Naive thymus-derived CD4-positive, alpha-beta T cell (primary cell): Measurements from ENCODE around the gene ARAF. TPM values are rescaled to one million over a fixed set of nuclear protein-coding genes. Genes with fewer than 3 reads are reported as not detected.

Experiments used
- ATAC-seq: fragments of 150-1000 bp; cut with Tn5 transposase; 2 replicates; pipeline ENCODE4 v1.10.0; 2021; ENCODE audit warnings: mild to moderate bottlenecking, moderate library complexity
- CTCF ChIA-PET: fragments of 350-600 bp; sonication (Branson Sonifier 250); formaldehyde crosslinking; loops from one replicate; lab custom pipeline; 2021; ENCODE audit warnings: antibody characterized with exemption; lab: Charles Lee
- POLR2A ChIA-PET: fragments of 350-600 bp; sonication (Branson Sonifier 250); formaldehyde crosslinking; loops from one replicate; lab custom pipeline; 2021; ENCODE audit warnings: antibody characterized with exemption, inconsistent platforms; lab: Charles Lee
- DNase-seq, 9 donors: peaks; one replicate each; pipeline versions ENCODE4 v3.0.0 to v3.0.0-alpha.2; 2020 to 2022; ENCODE audit warnings: mixed read lengths in 1 of 9
- H3K27ac ChIP-seq: one replicate; pipeline ENCODE4 v1.7.0; 2013; ENCODE audit warnings: mild to moderate bottlenecking, low read depth, low read length, moderate library complexity
- H3K27me3 ChIP-seq, 2 donors: one replicate each; pipeline ENCODE4 v1.7.0; 2013; ENCODE audit warnings: low read length in 2 of 2, mild to moderate bottlenecking in 2 of 2, moderate library complexity in 2 of 2; ENCODE audit not compliant: control insufficient read depth in 2 of 2, insufficient read depth in 2 of 2
- H3K36me3 ChIP-seq, 3 experiments: 1 replicate in 2 of 3; 2 replicates in 1 of 3; pipeline ENCODE4 v1.7.0; 2013; ENCODE audit warnings: low read length in 3 of 3, mild to moderate bottlenecking in 3 of 3, moderate library complexity in 1 of 3; ENCODE audit not compliant: insufficient read depth in 3 of 3, control insufficient read depth in 2 of 3
- H3K4me1 ChIP-seq, 2 donors: one replicate each; pipeline ENCODE4 v1.7.0; 2013; ENCODE audit warnings: low read length in 2 of 2, mild to moderate bottlenecking in 2 of 2, moderate library complexity in 1 of 2; ENCODE audit not compliant: control insufficient read depth in 2 of 2, insufficient read depth in 2 of 2
- H3K4me3 ChIP-seq: 2 replicates; pipeline ENCODE4 v1.7.0; 2013; ENCODE audit warnings: mild to moderate bottlenecking, low read length
- H3K9me3 ChIP-seq, 3 experiments: 1 replicate in 2 of 3; 2 replicates in 1 of 3; pipeline ENCODE4 v1.7.0; 2013; ENCODE audit warnings: low read length in 3 of 3; ENCODE audit not compliant: control insufficient read depth in 2 of 3
- H3K27ac Mint-ChIP-seq, 9 donors: one replicate each; pipeline ENCODE4 v1.8.0; 2020 to 2022; ENCODE audit warnings: mixed read lengths in 9 of 9, mild to moderate bottlenecking in 8 of 9, moderate library complexity in 5 of 9, inconsistent platforms in 2 of 9
- H3K27me3 Mint-ChIP-seq, 5 donors: one replicate each; pipeline ENCODE4 v1.8.0; 2021 to 2022; ENCODE audit warnings: mixed read lengths in 5 of 5, mild to moderate bottlenecking in 1 of 5
- H3K36me3 Mint-ChIP-seq, 5 donors: one replicate each; pipeline ENCODE4 v1.8.0; 2020 to 2022; ENCODE audit warnings: mixed read lengths in 5 of 5, mild to moderate bottlenecking in 3 of 5, inconsistent platforms in 1 of 5
- H3K4me1 Mint-ChIP-seq, 7 donors: one replicate each; pipeline ENCODE4 v1.8.0; 2020 to 2022; ENCODE audit warnings: mixed read lengths in 7 of 7, mild to moderate bottlenecking in 3 of 7, inconsistent platforms in 1 of 7
- H3K4me3 Mint-ChIP-seq, 10 donors: one replicate each; pipeline ENCODE4 v1.8.0; 2020 to 2022; ENCODE audit warnings: mild to moderate bottlenecking in 10 of 10, mixed read lengths in 10 of 10, moderate library complexity in 6 of 10, inconsistent platforms in 2 of 10
- H3K9me3 Mint-ChIP-seq, 11 donors: one replicate each; pipeline ENCODE4 v1.8.0; 2020 to 2022; ENCODE audit warnings: mixed read lengths in 11 of 11, mild to moderate bottlenecking in 4 of 11, inconsistent platforms in 1 of 11, moderate library complexity in 1 of 11
- intact Hi-C, 2 donors: fragments of 100-400 bp; cut with micrococcal nuclease; formaldehyde crosslinking; loops; one replicate each; pipeline ENCODE4 v1.15.1; 2023
- polyA plus RNA-seq, 2 donors: library from polyadenylated mRNA; unstranded; fragments of 300-500 nt; fragmentation: Illumina TruSeq; gene quantifications; one replicate each; pipeline ENCODE4 v1.2.3, GENCODE V29; 2021
- total RNA-seq, 6 experiments: library from RNA in 5 of 6; stranded (reverse) in 5 of 6; gene quantifications; 1 replicate in 5 of 6; 2 replicates in 1 of 6; pipeline ENCODE4 v1.2.3 and lab custom pipeline; 2021 to 2026

The ARAF gene
- total and polyA plus RNA-seq, 7 experiments from 2014 or later, result 74.7 to 130 (median 106) TPM

DNA sequence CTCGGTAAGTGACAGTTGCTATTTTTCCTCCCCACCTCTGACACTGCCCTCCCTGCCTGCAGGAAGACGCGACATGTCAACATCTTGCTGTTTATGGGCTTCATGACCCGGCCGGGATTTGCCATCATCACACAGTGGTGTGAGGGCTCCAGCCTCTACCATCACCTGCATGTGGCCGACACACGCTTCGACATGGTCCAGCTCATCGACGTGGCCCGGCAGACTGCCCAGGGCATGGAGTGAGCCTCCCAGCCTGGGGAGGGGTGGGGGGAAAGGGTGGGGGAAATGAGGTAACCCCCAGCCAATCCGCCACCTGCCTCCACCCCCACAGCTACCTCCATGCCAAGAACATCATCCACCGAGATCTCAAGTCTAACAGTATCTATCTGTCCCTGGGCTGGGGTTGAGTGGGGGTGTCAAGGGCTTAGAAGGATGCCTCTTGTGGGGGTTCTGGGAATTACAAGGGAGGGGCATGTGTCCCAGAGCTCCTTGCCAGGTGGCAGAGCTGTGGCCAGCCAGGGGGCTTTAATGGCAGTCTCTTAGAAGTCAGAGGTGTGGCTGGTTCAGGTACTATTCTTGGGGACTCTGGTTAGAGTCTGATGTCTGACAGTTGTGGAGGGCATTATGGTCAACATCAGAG is 7.8 kb downstream of the ARAF start:
- H3K4me1 ChIP-seq, result peaks cover 0 to 10% of the 10 kb centered on the region in 2 donors
- H3K4me1 Mint-ChIP-seq, result peaks cover 7 to 31% (median 22%) of the 10 kb centered on the region in 7 donors
- no peaks in the 10 kb centered on the region for H3K9me3 ChIP-seq
- peak overlapping the region in 1 of 9 donors; percentile 5 for H3K27ac Mint-ChIP-seq
- no peak overlapping the region for H3K27ac ChIP-seq
- ATAC-seq (peak; percentile 73), DNase-seq (peak in 6 of 9 donors; percentile 17 to 50 (median 38))
- ChIA-PET CTCF (interaction anchor here (0.5 to 1.6 kb wide), 4 partner anchors 60 to 193 kb away, joined by 3 to 4 read pairs (median 4); no protein-coding TSS in a partner anchor), POLR2A (interaction anchor here (1.5 kb wide), 1 partner anchor 13 kb away, joined by 4 read pairs; no protein-coding TSS in a partner anchor)
- H3K36me3 Mint-ChIP-seq, result peaks cover 0 to 44% (median 21%) of the 10 kb centered on the region in 5 donors
- H3K4me3 ChIP-seq, result no peak overlapping the region
- H3K4me3 Mint-ChIP-seq, result no peak overlapping the region
- no peaks in the 10 kb centered on the region for H3K27me3 ChIP-seq
- peaks cover 0 to 2% (median 0%) of the 10 kb centered on the region in 11 donors for H3K9me3 Mint-ChIP-seq
- peaks cover 8 to 70% (median 37%) of the 10 kb centered on the region in 3 experiments for H3K36me3 ChIP-seq
- intact Hi-C loops, result loop anchor here in 1 of 2 donors (1.0 kb wide), 1 partner anchor 14 kb away; the partner anchor contains the start of gene TIMP1
- peaks cover 0 to 4% (median 0%) of the 10 kb centered on the region in 5 donors for H3K27me3 Mint-ChIP-seq

DNA sequence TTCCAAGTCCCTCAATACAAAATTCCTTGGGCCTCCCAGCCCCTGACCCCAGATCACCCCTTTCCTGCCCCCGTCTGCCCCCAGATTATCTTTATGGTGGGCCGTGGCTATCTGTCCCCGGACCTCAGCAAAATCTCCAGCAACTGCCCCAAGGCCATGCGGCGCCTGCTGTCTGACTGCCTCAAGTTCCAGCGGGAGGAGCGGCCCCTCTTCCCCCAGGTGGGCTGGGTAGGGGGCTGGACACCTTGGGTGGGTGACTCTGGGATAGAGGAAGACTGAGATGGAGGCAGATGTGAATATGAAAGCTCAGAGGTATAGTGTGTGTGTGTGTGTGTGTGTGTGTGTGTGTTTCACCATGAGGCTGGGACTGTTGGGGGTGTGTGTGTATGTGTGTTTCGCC is 9.8 kb downstream of the ARAF start:
- Mint-ChIP-seq H3K27me3 (peaks cover 0 to 4% (median 0%) of the 10 kb centered on the region in 5 donors), H3K9me3 (peaks cover 0 to 2% (median 0%) of the 10 kb centered on the region in 11 donors), H3K4me1 (peaks cover 7 to 18% (median 16%) of the 10 kb centered on the region in 7 donors), H3K4me3 (no peak overlapping the region), H3K36me3 (peaks cover 0 to 38% (median 16%) of the 10 kb centered on the region in 5 donors), H3K27ac (no peak overlapping the region)
- Histone ChIP-seq H3K27me3 (no peaks in the 10 kb centered on the region), H3K27ac (no peak overlapping the region), H3K36me3 (peaks cover 0 to 55% (median 31%) of the 10 kb centered on the region in 3 experiments), H3K4me3 (no peak overlapping the region), H3K9me3 (no peaks in the 10 kb centered on the region), H3K4me1 (peaks cover 0 to 9% of the 10 kb centered on the region in 2 donors)
- ChIA-PET CTCF (no interaction called here), POLR2A (interaction anchor here (0.5 kb wide), 1 partner anchor 11 kb away, joined by 3 read pairs; no protein-coding TSS in a partner anchor)
- no peak for DNase-seq
- intact Hi-C loops, result no loop called here
- no peak for ATAC-seq

DNA sequence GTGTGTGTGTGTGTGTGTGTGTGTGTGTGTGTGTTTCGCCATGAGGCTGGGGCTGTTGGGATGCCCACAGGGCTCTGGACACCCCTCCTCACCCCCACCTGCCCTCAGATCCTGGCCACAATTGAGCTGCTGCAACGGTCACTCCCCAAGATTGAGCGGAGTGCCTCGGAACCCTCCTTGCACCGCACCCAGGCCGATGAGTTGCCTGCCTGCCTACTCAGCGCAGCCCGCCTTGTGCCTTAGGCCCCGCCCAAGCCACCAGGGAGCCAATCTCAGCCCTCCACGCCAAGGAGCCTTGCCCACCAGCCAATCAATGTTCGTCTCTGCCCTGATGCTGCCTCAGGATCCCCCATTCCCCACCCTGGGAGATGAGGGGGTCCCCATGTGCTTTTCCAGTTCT is 10.2 kb downstream of the ARAF start:
- H3K4me3 Mint-ChIP-seq, result no peak overlapping the region
- ATAC-seq, result no peak
- peaks cover 0 to 54% (median 30%) of the 10 kb centered on the region in 3 experiments for H3K36me3 ChIP-seq
- peaks cover 0 to 35% (median 16%) of the 10 kb centered on the region in 5 donors for H3K36me3 Mint-ChIP-seq
- POLR2A ChIA-PET, result no interaction called here
- peaks cover 0 to 2% (median 0%) of the 10 kb centered on the region in 11 donors for H3K9me3 Mint-ChIP-seq
- H3K27ac ChIP-seq, result no peak overlapping the region
- DNase-seq, result no peak
- no peaks in the 10 kb centered on the region for H3K27me3 ChIP-seq
- no peak overlapping the region for H3K27ac Mint-ChIP-seq
- intact Hi-C loops, result no loop called here
- H3K4me3 ChIP-seq, result no peak overlapping the region
- CTCF ChIA-PET, result no interaction called here
- H3K4me1 ChIP-seq, result peaks cover 0 to 9% of the 10 kb centered on the region in 2 donors
- peaks cover 0 to 4% (median 0%) of the 10 kb centered on the region in 5 donors for H3K27me3 Mint-ChIP-seq
- no peaks in the 10 kb centered on the region for H3K9me3 ChIP-seq
- peaks cover 7 to 18% (median 13%) of the 10 kb centered on the region in 7 donors for H3K4me1 Mint-ChIP-seq

DNA sequence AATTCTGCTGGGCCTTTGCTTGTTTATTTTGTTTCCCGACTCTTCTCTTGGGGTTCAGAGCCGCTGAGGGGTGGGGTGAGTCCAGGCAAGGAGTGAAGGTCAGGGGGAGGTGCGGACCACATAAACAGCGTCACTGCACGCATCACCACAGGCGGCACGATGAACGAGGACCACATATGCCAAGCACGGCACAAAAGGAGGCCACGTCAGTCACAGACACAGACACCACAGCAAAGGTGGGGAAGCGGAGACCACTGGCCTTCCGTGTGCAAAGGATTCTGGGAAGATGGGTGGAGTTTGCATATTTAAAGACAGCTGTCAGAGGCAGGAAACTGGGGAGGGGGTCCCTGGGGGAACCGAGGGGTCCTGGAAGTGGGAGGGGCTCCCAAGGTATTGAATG is 10.9 kb downstream of the ARAF start:
- Histone ChIP-seq H3K9me3 (no peaks in the 10 kb centered on the region), H3K36me3 (peaks cover 0 to 47% (median 23%) of the 10 kb centered on the region in 3 experiments), H3K27ac (no peak overlapping the region), H3K27me3 (no peaks in the 10 kb centered on the region), H3K4me3 (no peak overlapping the region), H3K4me1 (peaks cover 0 to 9% of the 10 kb centered on the region in 2 donors)
- H3K4me1 Mint-ChIP-seq, result peaks cover 7 to 18% (median 12%) of the 10 kb centered on the region in 7 donors
- H3K9me3 Mint-ChIP-seq, result peaks cover 0 to 2% (median 0%) of the 10 kb centered on the region in 11 donors
- ChIA-PET CTCF (no interaction called here), POLR2A (no interaction called here)
- peaks cover 0 to 4% (median 0%) of the 10 kb centered on the region in 5 donors for H3K27me3 Mint-ChIP-seq
- intact Hi-C loops, result no loop called here
- ATAC-seq, result no peak
- H3K36me3 Mint-ChIP-seq, result peaks cover 0 to 34% (median 16%) of the 10 kb centered on the region in 5 donors
- no peak overlapping the region for H3K4me3 Mint-ChIP-seq
- peak overlapping the region in 1 of 9 donors; percentile 52 for H3K27ac Mint-ChIP-seq
- DNase-seq, result no peak

DNA sequence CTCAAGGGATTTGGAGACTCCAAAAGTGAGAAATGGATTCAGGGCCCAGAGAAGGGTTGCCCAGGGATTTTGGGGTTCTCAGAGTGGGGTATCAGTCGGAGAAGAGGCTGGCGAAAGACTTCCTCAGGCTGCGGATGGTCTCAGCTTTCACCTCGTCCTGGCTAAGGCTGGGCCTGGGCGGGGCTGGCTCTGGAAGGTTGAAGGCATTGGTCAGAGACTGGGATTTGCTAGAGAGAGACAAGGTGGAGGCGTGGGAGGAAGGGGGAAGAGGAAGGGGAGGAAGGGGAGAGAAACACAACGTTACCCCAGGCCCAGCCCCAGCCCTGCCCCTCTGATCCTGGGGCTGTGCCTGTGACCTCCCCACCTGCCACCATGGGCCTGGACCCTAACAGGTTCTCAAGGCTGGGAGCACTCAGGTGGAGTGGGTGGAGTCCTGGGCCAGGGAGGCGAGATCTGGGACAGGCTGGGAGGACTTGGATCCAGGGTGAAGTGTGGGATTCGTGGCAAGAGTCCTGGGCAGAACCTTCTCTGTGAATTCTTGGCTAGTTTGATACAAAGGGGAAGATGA is 11.9 kb downstream of the ARAF start:
- Histone ChIP-seq H3K27ac (no peak overlapping the region), H3K9me3 (no peaks in the 10 kb centered on the region), H3K27me3 (no peaks in the 10 kb centered on the region), H3K4me1 (peaks cover 0 to 9% of the 10 kb centered on the region in 2 donors), H3K36me3 (peaks cover 0 to 37% (median 16%) of the 10 kb centered on the region in 3 experiments), H3K4me3 (no peak overlapping the region)
- Mint-ChIP-seq H3K9me3 (peaks cover 0 to 2% (median 0%) of the 10 kb centered on the region in 11 donors), H3K4me1 (peaks cover 7 to 14% (median 11%) of the 10 kb centered on the region in 7 donors), H3K27me3 (peaks cover 0 to 4% (median 0%) of the 10 kb centered on the region in 5 donors), H3K36me3 (peaks cover 0 to 29% (median 12%) of the 10 kb centered on the region in 5 donors), H3K4me3 (peak overlapping the region in 3 of 10 donors; percentile 25 to 65 (median 42)), H3K27ac (peak overlapping the region in 3 of 9 donors; percentile 52 to 67 (median 54))
- ATAC-seq, result no peak
- ChIA-PET POLR2A (no interaction called here), CTCF (no interaction called here)
- intact Hi-C loops, result no loop called here
- DNase-seq, result no peak

DNA sequence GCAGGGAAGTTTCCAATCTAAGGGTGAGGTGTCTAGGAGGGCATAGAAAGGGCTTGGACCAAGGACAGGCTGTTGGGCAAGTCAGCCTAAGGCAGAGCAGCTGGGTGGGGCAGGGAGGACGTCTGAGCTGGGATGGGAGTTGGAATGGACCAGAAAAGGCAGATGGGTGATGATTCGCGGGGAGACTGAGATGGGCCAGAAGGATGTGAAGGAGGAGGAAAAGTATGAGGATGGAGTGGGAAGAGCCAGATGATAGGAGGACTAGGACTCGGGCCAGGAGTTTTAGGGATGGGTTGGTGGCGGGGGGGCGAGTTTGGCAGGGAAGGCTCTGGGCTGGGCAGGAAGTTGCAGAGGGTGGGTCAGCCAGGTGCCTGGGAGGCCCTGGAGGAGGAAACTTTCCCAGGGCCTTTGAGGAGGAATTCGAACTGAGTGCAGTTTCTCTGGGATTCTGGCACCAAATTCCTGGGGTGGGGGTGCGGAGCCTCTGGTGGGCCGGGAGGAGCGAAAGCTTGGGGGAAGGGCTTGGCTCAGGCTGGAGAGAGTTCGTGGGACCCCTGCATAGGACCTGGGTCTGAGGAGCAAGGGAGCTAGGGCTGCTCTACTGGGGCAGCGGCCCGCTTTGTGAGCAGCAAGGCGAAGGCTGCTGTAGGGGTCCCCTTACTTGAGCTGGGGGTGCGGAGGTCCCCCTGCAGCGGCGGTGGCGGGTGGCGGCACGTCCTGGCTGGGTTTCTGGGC is 12.5 kb downstream of the ARAF start:
- Histone ChIP-seq H3K9me3 (no peaks in the 10 kb centered on the region), H3K27me3 (no peaks in the 10 kb centered on the region), H3K27ac (no peak overlapping the region), H3K36me3 (peaks cover 0 to 31% (median 9%) of the 10 kb centered on the region in 3 experiments), H3K4me3 (no peak overlapping the region), H3K4me1 (peaks cover 0 to 9% of the 10 kb centered on the region in 2 donors)
- peaks cover 0 to 4% (median 0%) of the 10 kb centered on the region in 5 donors for H3K27me3 Mint-ChIP-seq
- ChIA-PET POLR2A (interaction anchor here (1.1 kb wide), 1 partner anchor 8 kb away, joined by 3 read pairs; the partner anchor contains the start of gene TIMP1), CTCF (no interaction called here)
- DNase-seq, result no peak
- ATAC-seq, result no peak
- peak overlapping the region in 2 of 9 donors; percentile 54 to 77 for H3K27ac Mint-ChIP-seq
- peak overlapping the region in 6 of 10 donors; percentile 25 to 65 (median 32) for H3K4me3 Mint-ChIP-seq
- peaks cover 0 to 7% (median 0%) of the 10 kb centered on the region in 11 donors for H3K9me3 Mint-ChIP-seq
- peaks cover 0 to 25% (median 11%) of the 10 kb centered on the region in 5 donors for H3K36me3 Mint-ChIP-seq
- H3K4me1 Mint-ChIP-seq, result peaks cover 7 to 18% (median 14%) of the 10 kb centered on the region in 7 donors
- intact Hi-C loops, result no loop called here
